Fibroblast of skin of right biceps (primary cell): ENCODE data around the gene ANGPTL7.
A peak's percentile ranks its signal among the peaks of the same experiment; 100 is the strongest.

ENCODE experiments used
- DNase-seq: peaks from one replicate; pipeline ENCODE4 v3.0.0-alpha.2; 2013

ANGPTL7 gene

GRCh38 chr1:11170102-11170501 lies 19.1 kb upstream of the ANGPTL7 start:
- no peak for DNase-seq

- DNase-seq, result peak; percentile 24
Measured at GRCh38 chr1:11174261-11174942, 14.8 kb upstream of the ANGPTL7 start.

- DNase-seq, result no peak
Measured at GRCh38 chr1:11175461-11175860, 13.7 kb upstream of the ANGPTL7 start.

GRCh38 chr1:11176081-11176706 lies 13.0 kb upstream of the ANGPTL7 start:
- peak; percentile 72 for DNase-seq

GRCh38 chr1:11178021-11179015 lies 10.8 kb upstream of the ANGPTL7 start:
- DNase-seq, result peak; percentile 52

- no peak for DNase-seq
Measured at GRCh38 chr1:11179125-11179524, 10.0 kb upstream of the ANGPTL7 start.

- DNase-seq, result peak; percentile 23
Measured at GRCh38 chr1:11179749-11180148, 9.4 kb upstream of the ANGPTL7 start.

- peak; percentile 62 for DNase-seq
Measured at GRCh38 chr1:11180342-11180744, 8.8 kb upstream of the ANGPTL7 start.

- DNase-seq, result no peak
Measured at GRCh38 chr1:11182884-11183283, 6.3 kb upstream of the ANGPTL7 start.

- no peak for DNase-seq
Measured at GRCh38 chr1:11184973-11185372, 4.2 kb upstream of the ANGPTL7 start.

- DNase-seq, result no peak
Measured at GRCh38 chr1:11187000-11187399, 2.2 kb upstream of the ANGPTL7 start.

- DNase-seq, result no peak
Measured at GRCh38 chr1:11187494-11187893, 1.7 kb upstream of the ANGPTL7 start.

GRCh38 chr1:11187931-11188330 lies 1.2 kb upstream of the ANGPTL7 start:
- no peak for DNase-seq

- no peak for DNase-seq
Measured at GRCh38 chr1:11188381-11188780, 774 bp upstream of the ANGPTL7 start.

- DNase-seq, result no peak
Measured at GRCh38 chr1:11193376-11193775, 4.2 kb downstream of the ANGPTL7 start.

- DNase-seq, result no peak
Measured at GRCh38 chr1:11194407-11195176, 5.4 kb downstream of the ANGPTL7 start.

GRCh38 chr1:11196945-11197344 lies 7.8 kb downstream of the ANGPTL7 start:
- no peak for DNase-seq

- no peak for DNase-seq
Measured at GRCh38 chr1:11197359-11197758, 8.2 kb downstream of the ANGPTL7 start.

- no peak for DNase-seq
Measured at GRCh38 chr1:11198257-11198656, 9.1 kb downstream of the ANGPTL7 start.

GRCh38 chr1:11198851-11199594 lies 9.9 kb downstream of the ANGPTL7 start:
- DNase-seq, result no peak

GRCh38 chr1:11204396-11205190 lies 15.4 kb downstream of the ANGPTL7 start:
- DNase-seq, result no peak
